Sigmoid colon (tissue), 7 donors: ENCODE data around the gene SYNPO. TPM values are rescaled to one million over a fixed set of nuclear protein-coding genes. Genes with fewer than 3 reads are reported as not detected.

Source experiments
- DNase-seq: peaks from one replicate; pipeline ENCODE4 v3.0.0-alpha.2; 2019
- H3K27ac ChIP-seq, 4 donors: fragments of 200-600 bp; sonication (generic); one replicate each; pipeline ENCODE4 v1.5.1; 2016 to 2019; ENCODE audit warnings: mild to moderate bottlenecking in 1 of 4
- H3K27me3 ChIP-seq, 3 donors: fragments of 200-600 bp; sonication (generic); one replicate each; pipeline ENCODE4 v1.5.1; 2019; ENCODE audit warnings: mild to moderate bottlenecking in 1 of 3
- H3K36me3 ChIP-seq, 4 donors: fragments of 200-600 bp; sonication (generic); one replicate each; pipeline ENCODE4 v1.5.1; 2016 to 2019
- H3K4me1 ChIP-seq, 4 donors: fragments of 200-600 bp; sonication (generic); one replicate each; pipeline ENCODE4 v1.5.1; 2017 to 2019
- H3K4me3 ChIP-seq, 4 donors: fragments of 200-600 bp; sonication (generic); one replicate each; pipeline ENCODE4 v1.5.1; 2017 to 2019; ENCODE audit warnings: mild to moderate bottlenecking in 2 of 4, moderate library complexity in 1 of 4
- H3K9me3 ChIP-seq, 4 donors: fragments of 200-600 bp in 3 of 4; sonication (generic) in 3 of 4; one replicate each; pipeline versions ENCODE4 v1.5.1 to v1.6.1; 2013 to 2019
- CTCF ChIP-seq, 4 experiments: fragments of 450-650 bp in 3 of 4; fragments of 200-600 bp in 1 of 4; IDR thresholded peaks; one replicate each; pipeline ENCODE4 v1.5.1; 2016 to 2019; ENCODE audit warnings: antibody characterized with exemption in 4 of 4, mild to moderate bottlenecking in 3 of 4, moderate library complexity in 2 of 4
- EP300 ChIP-seq, 4 donors: sonication (generic); formaldehyde crosslinking; IDR thresholded peaks; one replicate each; pipeline ENCODE4 v1.6.1; 2017; ENCODE audit warnings: antibody characterized with exemption in 4 of 4
- POLR2A ChIP-seq, 2 donors: fragments of 450-650 bp; IDR thresholded peaks; one replicate each; pipeline ENCODE4 v1.6.1; 2016; ENCODE audit warnings: antibody characterized with exemption in 2 of 2, mild to moderate bottlenecking in 2 of 2, moderate library complexity in 2 of 2
- POLR2AphosphoS5 ChIP-seq, 4 donors: sonication (generic); formaldehyde crosslinking; IDR thresholded peaks; one replicate each; pipeline ENCODE4 v1.6.1; 2017; ENCODE audit warnings: antibody characterized with exemption in 4 of 4
- WGBS, 2 donors: extraction: QIAGEN DNeasy Blood & Tissue Kit; methylation state at CpG; one replicate each; pipeline ENCODE4 v1.1.7; 2013; 5-methylcytosine and 5-hydroxymethylcytosine counted together
- intact Hi-C: fragments of 100-400 bp; cut with DNase I; formaldehyde crosslinking; loops from one replicate; pipeline ENCODE4 v1.15.1; 2023
- polyA plus RNA-seq, 3 donors: library from polyadenylated mRNA; stranded (reverse); fragments of 200-250 nt; gene quantifications; one replicate each; pipeline ENCODE4 v1.2.3, GENCODE V29; 2013
- total RNA-seq, 4 donors: library from RNA; depleted of rRNA; stranded (reverse); fragments of >200 nt; gene quantifications; one replicate each; pipeline ENCODE4 v1.1.0, GENCODE V29; 2016
- donor health status: healthy with polysubstance abuse.
- donor health status: Bipolar disorder and iron deficiency.
- donor health status: healthy.

Gene SYNPO
- total and polyA plus RNA-seq, 7 donors, result 7.1 to 30.1 (median 18.6) TPM

- peak overlapping the region; percentile 25 to 58 (median 45) for H3K4me3 ChIP-seq
- TF ChIP-seq POLR2AphosphoS5 (IDR thresholded peaks at IDR 0.05) (no peak), POLR2A (IDR thresholded peaks at IDR 0.05) (no peak), CTCF (IDR thresholded peaks at IDR 0.05) (no peak), EP300 (IDR thresholded peaks at IDR 0.05) (no peak)
- WGBS, 2 donors, result 3 to 7% methylated on average over 51 of the region's 51 CpGs
- peaks cover 0 to 35% (median 10%) of the 10 kb centered on the region in 3 donors for H3K27me3 ChIP-seq
- H3K36me3 ChIP-seq, result no peaks in the 10 kb centered on the region
- no peak for DNase-seq
- peaks cover 0 to 21% (median 20%) of the 10 kb centered on the region in 4 donors for H3K4me1 ChIP-seq
- no peaks in the 10 kb centered on the region for H3K9me3 ChIP-seq
- peak overlapping the region in 1 of 4 donors; percentile 44 for H3K27ac ChIP-seq
- intact Hi-C loops, result no loop called here
Measured at GRCh38 chr5:150671509-150672236, 31.2 kb downstream of the SYNPO start.

- TF ChIP-seq POLR2AphosphoS5 (IDR thresholded peaks at IDR 0.05), result no peak
- no peak for TF ChIP-seq CTCF (IDR thresholded peaks at IDR 0.05)
- TF ChIP-seq POLR2A (IDR thresholded peaks at IDR 0.05), result no peak
- TF ChIP-seq EP300 (IDR thresholded peaks at IDR 0.05), result no peak
- Histone ChIP-seq H3K9me3 (no peaks in the 10 kb centered on the region), H3K27ac (peak overlapping the region in 1 of 4 donors; percentile 44), H3K27me3 (peaks cover 0 to 35% (median 10%) of the 10 kb centered on the region in 3 donors), H3K4me3 (peak overlapping the region; percentile 25 to 58 (median 45)), H3K4me1 (peaks cover 0 to 21% (median 20%) of the 10 kb centered on the region in 4 donors), H3K36me3 (no peaks in the 10 kb centered on the region)
- intact Hi-C loops, result no loop called here
- WGBS, 2 donors, result 1 to 3% methylated on average over 38 of the region's 38 CpGs
- peak; percentile 79 for DNase-seq
Measured at GRCh38 chr5:150672237-150672883, 31.9 kb downstream of the SYNPO start.

- TF ChIP-seq POLR2AphosphoS5 (IDR thresholded peaks at IDR 0.05) (no peak), CTCF (IDR thresholded peaks at IDR 0.05) (no peak), POLR2A (IDR thresholded peaks at IDR 0.05) (no peak)
Measured at GRCh38 chr5:150672884-150673275, 32.4 kb downstream of the SYNPO start.

GRCh38 chr5:150674341-150674821 lies 33.9 kb downstream of the SYNPO start:
- H3K4me3 ChIP-seq, result no peak overlapping the region
- H3K36me3 ChIP-seq, result no peaks in the 10 kb centered on the region
- no peak for TF ChIP-seq EP300 (IDR thresholded peaks at IDR 0.05)
- TF ChIP-seq POLR2AphosphoS5 (IDR thresholded peaks at IDR 0.05), result no peak
- no peak for TF ChIP-seq CTCF (IDR thresholded peaks at IDR 0.05)
- no peak for TF ChIP-seq POLR2A (IDR thresholded peaks at IDR 0.05)
- no peaks in the 10 kb centered on the region for H3K9me3 ChIP-seq
- 83 to 84% methylated on average over 4 of the region's 4 CpGs for WGBS, 2 donors
- H3K4me1 ChIP-seq, result peaks cover 0 to 21% (median 20%) of the 10 kb centered on the region in 4 donors
- peaks cover 0 to 35% (median 10%) of the 10 kb centered on the region in 3 donors for H3K27me3 ChIP-seq
- intact Hi-C loops, result no loop called here
- peak overlapping the region; percentile 5 to 45 (median 18) for H3K27ac ChIP-seq
- peak; percentile 79 for DNase-seq

More at GRCh38 chr5:150672884-150673275, 32.4 kb downstream of the SYNPO start:
- intact Hi-C loops, result no loop called here
- Histone ChIP-seq H3K9me3 (no peaks in the 10 kb centered on the region), H3K27me3 (peaks cover 0 to 35% (median 10%) of the 10 kb centered on the region in 3 donors), H3K27ac (no peak overlapping the region), H3K4me3 (peak overlapping the region in 3 of 4 donors; percentile 34 to 58 (median 56)), H3K4me1 (peaks cover 0 to 21% (median 20%) of the 10 kb centered on the region in 4 donors), H3K36me3 (no peaks in the 10 kb centered on the region)
- no peak for DNase-seq
- WGBS, 2 donors, result 70 to 72% methylated on average over 7 of the region's 7 CpGs
